ENCODE results near the gene TLL1.

DNA sequence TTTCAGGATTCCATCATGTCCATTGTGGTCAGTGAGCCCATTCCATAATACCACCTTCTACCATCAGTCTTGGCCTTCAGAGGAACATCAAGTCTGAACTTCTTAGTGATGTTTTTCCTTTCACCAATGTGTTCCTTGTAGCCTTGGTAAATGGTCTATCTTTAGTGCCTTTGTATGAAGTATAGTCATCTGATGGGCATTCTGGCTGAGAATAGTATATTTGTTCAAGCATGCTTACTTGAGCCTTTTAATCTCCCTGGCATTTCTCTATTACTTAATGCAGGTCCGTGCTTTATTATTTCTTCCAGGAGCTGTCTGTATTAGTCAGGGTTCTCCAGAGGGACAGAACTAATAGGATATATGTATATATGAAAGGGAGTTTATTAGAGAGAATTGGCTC is 99.7 kb downstream of the TLL1 start:
- TF ChIP-seq, protein P1, sequence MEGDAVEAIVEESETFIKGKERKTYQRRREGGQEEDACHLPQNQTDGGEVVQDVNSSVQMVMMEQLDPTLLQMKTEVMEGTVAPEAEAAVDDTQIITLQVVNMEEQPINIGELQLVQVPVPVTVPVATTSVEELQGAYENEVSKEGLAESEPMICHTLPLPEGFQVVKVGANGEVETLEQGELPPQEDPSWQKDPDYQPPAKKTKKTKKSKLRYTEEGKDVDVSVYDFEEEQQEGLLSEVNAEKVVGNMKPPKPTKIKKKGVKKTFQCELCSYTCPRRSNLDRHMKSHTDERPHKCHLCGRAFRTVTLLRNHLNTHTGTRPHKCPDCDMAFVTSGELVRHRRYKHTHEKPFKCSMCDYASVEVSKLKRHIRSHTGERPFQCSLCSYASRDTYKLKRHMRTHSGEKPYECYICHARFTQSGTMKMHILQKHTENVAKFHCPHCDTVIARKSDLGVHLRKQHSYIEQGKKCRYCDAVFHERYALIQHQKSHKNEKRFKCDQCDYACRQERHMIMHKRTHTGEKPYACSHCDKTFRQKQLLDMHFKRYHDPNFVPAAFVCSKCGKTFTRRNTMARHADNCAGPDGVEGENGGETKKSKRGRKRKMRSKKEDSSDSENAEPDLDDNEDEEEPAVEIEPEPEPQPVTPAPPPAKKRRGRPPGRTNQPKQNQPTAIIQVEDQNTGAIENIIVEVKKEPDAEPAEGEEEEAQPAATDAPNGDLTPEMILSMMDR (IDR thresholded peaks at IDR 0.05): no peak
- no peak for TF ChIP-seq POLR2A (IDR thresholded peaks at IDR 0.05)

Measured in esophagus squamous epithelium (tissue), 4 donors.